Right lobe of liver (tissue), 6 donors: Measurements from ENCODE around the gene HNRNPM. TPM values are rescaled to one million over a fixed set of nuclear protein-coding genes. Genes with fewer than 3 reads are reported as not detected.

Experiments
- ATAC-seq, 4 donors: fragments of 200-7000 bp; cut with Tn5 transposase; one replicate each; pipeline ENCODE4 v1.9.1; 2020; ENCODE audit warnings: mild to moderate bottlenecking in 4 of 4, moderate library complexity in 4 of 4
- DNase-seq, 3 donors: peaks; one replicate each; pipeline ENCODE4 v3.0.0-alpha.2; 2020
- H3K27ac ChIP-seq, 3 donors: fragments of 200-600 bp; one replicate each; pipeline ENCODE4 v1.8.0; 2022
- H3K27me3 ChIP-seq, 2 donors: fragments of 200-600 bp; one replicate each; pipeline ENCODE4 v1.8.0; 2022
- H3K36me3 ChIP-seq, 4 donors: fragments of 200-600 bp; sonication (generic) in 1 of 4; one replicate each; pipeline versions ENCODE4 v1.5.1 to v1.8.0; 2017 to 2022; ENCODE audit warnings: control low read depth in 1 of 4
- H3K4me1 ChIP-seq, 4 donors: fragments of 200-600 bp; sonication (generic) in 1 of 4; one replicate each; pipeline versions ENCODE4 v1.5.1 to v1.8.0; 2017 to 2022; ENCODE audit warnings: control low read depth in 1 of 4
- H3K4me3 ChIP-seq, 3 donors: fragments of 200-600 bp; one replicate each; pipeline ENCODE4 v1.8.0; 2022
- H3K9me3 ChIP-seq, 4 donors: fragments of 200-600 bp; sonication (generic) in 1 of 4; one replicate each; pipeline versions ENCODE4 v1.5.1 to v1.8.0; 2017 to 2022; ENCODE audit warnings: control low read depth in 1 of 4
- POLR2A ChIP-seq: fragments of 450-650 bp; IDR thresholded peaks from one replicate; pipeline ENCODE4 v1.6.1; 2017; ENCODE audit warnings: antibody characterized with exemption, mild to moderate bottlenecking
- WGBS: methylation state at CpG from one replicate; pipeline ENCODE4 v1.1.6; 2018; ENCODE audit warnings: low coverage, low lambda C conversion rate; ENCODE audit not compliant: insufficient coverage; ENCODE audit errors: missing lambda C conversion rate; 5-methylcytosine and 5-hydroxymethylcytosine counted together
- intact Hi-C, 2 donors: fragments of 100-400 bp; cut with DNase I; formaldehyde crosslinking; loops; one replicate each; pipeline versions ENCODE4 v1.11.2 to v1.14.1; 2022
- total RNA-seq, 6 experiments: library from RNA; depleted of rRNA in 2 of 6; stranded (reverse); fragments of >200 nt in 2 of 6; fragmentation: NEBNext Ultra II Directional in 3 of 6; extraction: Animal tissue kit (Norgen Biotek cat#: 25700) in 3 of 6; gene quantifications; one replicate each; pipeline versions ENCODE4 v1.1.0 to v1.2.4, GENCODE V29; 2016 to 2023
- TF ChIP-seq, protein P1 (sequence below), 4 donors: fragments of 200-600 bp in 3 of 4; fragments of 450-650 bp in 1 of 4; IDR thresholded peaks; one replicate each; pipeline versions ENCODE4 v1.5.1 to v1.8.0; 2016 to 2022; ENCODE audit warnings: antibody characterized with exemption in 4 of 4, mild to moderate bottlenecking in 2 of 4
- donor health status: DM: no; HTN: yes; CAD: no.
- donor health status: DM: no; HTN: no; CAD: no.
- donor health status: DM: no; HTN: no; CAD: no.
- donor health status: DM: no; HTN: yes; CAD: no.
- donor health status: DM: no; HTN: yes; CAD: no.

Gene HNRNPM
- total RNA-seq, 6 experiments from 2014 or later: 31.8 to 82.5 (median 58.6) TPM

DNA sequence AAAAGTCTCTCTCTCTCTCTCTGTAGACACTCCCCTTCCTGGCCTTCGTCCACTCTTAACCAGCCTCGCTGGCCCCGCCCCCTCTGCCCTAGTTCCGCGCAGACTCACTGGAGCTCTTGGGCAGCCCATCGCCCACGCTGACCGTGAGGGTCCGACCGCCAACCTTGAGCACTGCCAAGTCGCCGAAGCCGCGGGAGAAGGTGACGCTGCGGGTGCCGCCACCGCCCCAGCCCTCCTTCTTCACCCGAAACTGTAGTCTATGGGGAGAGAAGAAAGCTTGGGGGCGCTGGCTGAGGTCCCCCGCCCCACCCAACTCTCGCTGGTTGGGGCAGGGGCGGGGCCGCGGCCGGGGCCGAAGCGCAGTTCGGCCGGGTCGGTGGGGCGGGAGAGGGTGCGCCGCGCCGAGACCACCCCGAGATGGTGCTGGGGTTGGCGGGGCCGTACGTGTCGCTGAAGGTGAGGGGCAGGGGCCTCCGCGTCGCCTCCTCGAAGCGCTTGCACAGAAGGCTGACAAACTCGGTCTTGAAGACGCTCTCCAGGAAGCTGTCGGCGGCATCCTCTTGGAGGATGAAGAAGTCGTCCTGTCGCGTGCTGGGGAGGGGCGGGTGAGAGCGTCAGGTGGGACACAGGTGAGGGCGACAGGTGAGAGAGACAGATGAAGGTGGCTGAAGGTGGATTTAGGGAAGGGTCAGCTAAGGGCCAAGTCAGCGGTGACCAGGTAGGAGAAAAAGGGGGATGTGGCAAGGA, 81.7 kb downstream of the HNRNPM start:
- 30% methylated on average over 27 of the region's 57 CpGs for WGBS
- Histone ChIP-seq H3K27ac (peak overlapping the region; percentile 87 to 90 (median 90)), H3K4me1 (no peaks in the 10 kb centered on the region), H3K27me3 (no peaks in the 10 kb centered on the region), H3K36me3 (no peaks in the 10 kb centered on the region), H3K9me3 (no peaks in the 10 kb centered on the region), H3K4me3 (peak overlapping the region; percentile 73 to 81 (median 76))
- ATAC-seq: peak; percentile 66 to 71 (median 68)
- no peak for TF ChIP-seq POLR2A
- TF ChIP-seq, protein P1, sequence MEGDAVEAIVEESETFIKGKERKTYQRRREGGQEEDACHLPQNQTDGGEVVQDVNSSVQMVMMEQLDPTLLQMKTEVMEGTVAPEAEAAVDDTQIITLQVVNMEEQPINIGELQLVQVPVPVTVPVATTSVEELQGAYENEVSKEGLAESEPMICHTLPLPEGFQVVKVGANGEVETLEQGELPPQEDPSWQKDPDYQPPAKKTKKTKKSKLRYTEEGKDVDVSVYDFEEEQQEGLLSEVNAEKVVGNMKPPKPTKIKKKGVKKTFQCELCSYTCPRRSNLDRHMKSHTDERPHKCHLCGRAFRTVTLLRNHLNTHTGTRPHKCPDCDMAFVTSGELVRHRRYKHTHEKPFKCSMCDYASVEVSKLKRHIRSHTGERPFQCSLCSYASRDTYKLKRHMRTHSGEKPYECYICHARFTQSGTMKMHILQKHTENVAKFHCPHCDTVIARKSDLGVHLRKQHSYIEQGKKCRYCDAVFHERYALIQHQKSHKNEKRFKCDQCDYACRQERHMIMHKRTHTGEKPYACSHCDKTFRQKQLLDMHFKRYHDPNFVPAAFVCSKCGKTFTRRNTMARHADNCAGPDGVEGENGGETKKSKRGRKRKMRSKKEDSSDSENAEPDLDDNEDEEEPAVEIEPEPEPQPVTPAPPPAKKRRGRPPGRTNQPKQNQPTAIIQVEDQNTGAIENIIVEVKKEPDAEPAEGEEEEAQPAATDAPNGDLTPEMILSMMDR (IDR thresholded peaks at IDR 0.05): no peak
- peak; percentile 90 to 92 (median 91) for DNase-seq
- intact Hi-C loops: no loop called here

DNA sequence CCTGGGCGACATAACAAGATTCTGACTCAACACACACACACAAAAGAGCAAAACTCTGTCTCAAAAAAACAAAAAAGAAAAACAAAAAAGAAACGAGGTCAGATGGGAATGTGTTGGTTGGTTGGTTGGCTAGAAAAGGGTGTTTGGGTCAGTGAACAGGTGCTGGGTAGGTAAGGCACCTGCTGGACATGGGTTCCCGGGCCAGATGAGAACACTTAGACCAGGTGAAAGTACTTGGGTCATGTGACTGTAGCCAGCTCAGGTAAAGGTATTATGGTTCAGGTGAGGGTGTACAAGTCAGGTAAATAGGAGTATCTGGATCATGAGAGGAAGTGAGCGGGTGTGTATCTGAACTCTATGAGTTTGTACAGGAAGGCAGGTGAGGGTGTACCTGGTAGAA, 83.7 kb downstream of the HNRNPM start:
- no peak overlapping the region for H3K27ac ChIP-seq

DNA sequence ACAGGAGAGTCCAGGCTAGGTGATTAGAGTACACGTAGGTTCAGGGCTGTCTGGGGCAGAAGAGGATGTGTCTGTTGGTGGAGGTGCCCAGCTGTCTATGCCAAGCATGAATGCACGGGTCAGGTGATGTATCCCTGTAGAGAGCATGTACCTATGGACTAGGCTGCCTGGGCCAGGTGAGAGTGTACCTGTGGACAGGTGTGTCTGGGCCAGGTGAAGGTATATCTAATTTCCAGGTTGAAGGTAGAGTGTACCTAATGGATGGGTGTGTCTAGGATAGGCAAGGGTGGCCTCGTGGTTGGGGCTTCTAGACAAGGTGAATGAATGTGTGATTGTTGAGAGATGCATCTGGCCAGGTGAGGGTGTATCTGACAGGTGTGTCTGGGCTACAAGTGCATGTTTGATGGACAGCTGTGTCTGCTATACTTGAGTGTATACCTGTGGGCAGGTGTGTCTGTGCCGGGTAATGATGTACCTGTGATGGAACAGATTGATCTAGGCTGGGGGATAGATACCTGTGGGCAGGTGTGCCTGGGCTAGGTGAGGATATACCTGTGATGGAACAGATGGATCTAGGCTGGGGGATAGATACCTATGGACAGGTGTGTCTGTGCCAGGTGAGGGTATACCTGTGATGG, 84.7 kb downstream of the HNRNPM start:
- H3K36me3 ChIP-seq: no peaks in the 10 kb centered on the region
- no peaks in the 10 kb centered on the region for H3K27me3 ChIP-seq
- no peak overlapping the region for H3K27ac ChIP-seq
- no peaks in the 10 kb centered on the region for H3K4me1 ChIP-seq
- H3K4me3 ChIP-seq: no peak overlapping the region
- intact Hi-C loops: no loop called here
- DNase-seq (no peak), ATAC-seq (no peak)
- TF ChIP-seq, protein P1 (IDR thresholded peaks at IDR 0.05): no peak
- TF ChIP-seq POLR2A: no peak
- WGBS: 94% methylated on average over 4 of the region's 4 CpGs
- H3K9me3 ChIP-seq: no peaks in the 10 kb centered on the region

More for the DNA sequence above, 83.7 kb downstream of the HNRNPM start:
- 62% methylated on average over 4 of the region's 4 CpGs for WGBS
- Histone ChIP-seq H3K4me3 (no peak overlapping the region), H3K9me3 (no peaks in the 10 kb centered on the region), H3K27me3 (no peaks in the 10 kb centered on the region), H3K36me3 (no peaks in the 10 kb centered on the region), H3K4me1 (no peaks in the 10 kb centered on the region)
- no peak for TF ChIP-seq POLR2A
- TF ChIP-seq, protein P1 (IDR thresholded peaks at IDR 0.05): no peak
- intact Hi-C loops: no loop called here
- ATAC-seq (no peak), DNase-seq (no peak)

GRCh38 chr19:8530061-8530679, 85.4 kb downstream of the HNRNPM start:
- TF ChIP-seq POLR2A: no peak
- TF ChIP-seq, protein P1 (IDR thresholded peaks at IDR 0.05): no peak
- H3K9me3 ChIP-seq: no peaks in the 10 kb centered on the region
- no peaks in the 10 kb centered on the region for H3K27me3 ChIP-seq
- H3K36me3 ChIP-seq: no peaks in the 10 kb centered on the region
- H3K4me1 ChIP-seq: no peaks in the 10 kb centered on the region
- DNase-seq (no peak), ATAC-seq (no peak)
- no peak overlapping the region for H3K27ac ChIP-seq
- no peak overlapping the region for H3K4me3 ChIP-seq
- 93% methylated on average over 13 of the region's 35 CpGs for WGBS
- intact Hi-C loops: no loop called here
